ENCODE data around the gene RHBDL1.
A peak's percentile ranks its signal among the peaks of the same experiment; 100 is the strongest.

The RHBDL1 gene

GRCh38 chr16:658679-659571 lies 16.5 kb upstream of the RHBDL1 start:
- H3K4me1 ChIP-seq (ENCODE audit: control extremely low read depth in 1 of 4, control insufficient read depth in 4 of 4, insufficient read depth in 4 of 4, low read length in 3 of 4): peaks cover 0 to 19% (median 16%) of the 10 kb centered on the region in 4 experiments
- POLR2A ChIA-PET: interaction anchor here (0.6 kb wide), 1 partner anchor 76 kb away, joined by 3 read pairs; no protein-coding TSS in a partner anchor
- no peak overlapping the region for H3K4me3 ChIP-seq (ENCODE audit: control insufficient read depth in 1 of 7, extremely low read depth in 1 of 7, insufficient read depth in 4 of 7, low read depth in 2 of 7, low read length in 6 of 7)
- no peak for DNase-seq
- CTCF ChIA-PET: interaction anchor here (0.7 to 2.7 kb wide), 9 partner anchors 9 to 267 kb away, joined by 3 to 16 read pairs (median 3); partner anchors contain the start of genes METTL26 and WDR90
- H3K27me3 ChIP-seq (replicated peaks in 2 of 5; ENCODE audit: control insufficient read depth in 4 of 5, insufficient read depth in 5 of 5, low read length in 4 of 5): no peaks in the 10 kb centered on the region
- WGBS (ENCODE audit: insufficient coverage): 98% methylated on average over 32 of the region's 35 CpGs
- H3K36me3 ChIP-seq (ENCODE audit: control insufficient read depth in 4 of 4, insufficient read depth in 4 of 4, low read length in 3 of 4): peaks cover 0 to 49% (median 17%) of the 10 kb centered on the region in 4 experiments
- no peaks in the 10 kb centered on the region for H3K9me3 ChIP-seq (ENCODE audit: control extremely low read depth in 1 of 5, control insufficient read depth in 4 of 5, insufficient read depth in 2 of 5, low read depth in 1 of 5, low read length in 4 of 5)
- H3K27ac ChIP-seq (ENCODE audit: insufficient read depth in 1 of 2, low read depth in 1 of 2, low read length in 2 of 2, poor library complexity in 1 of 2, severe bottlenecking in 2 of 2): no peak overlapping the region

- no peak for DNase-seq
- POLR2A ChIA-PET: interaction anchor here (1.4 kb wide), 1 partner anchor 9 kb away, joined by 3 read pairs; no protein-coding TSS in a partner anchor
- Histone ChIP-seq H3K9me3 (ENCODE audit: control extremely low read depth in 1 of 5, control insufficient read depth in 4 of 5, insufficient read depth in 2 of 5, low read depth in 1 of 5, low read length in 4 of 5) (no peaks in the 10 kb centered on the region), H3K4me3 (ENCODE audit: control insufficient read depth in 1 of 7, extremely low read depth in 1 of 7, insufficient read depth in 4 of 7, low read depth in 2 of 7, low read length in 6 of 7) (no peak overlapping the region), H3K36me3 (ENCODE audit: control insufficient read depth in 4 of 4, insufficient read depth in 4 of 4, low read length in 3 of 4) (peaks cover 0 to 47% (median 17%) of the 10 kb centered on the region in 4 experiments), H3K27me3 (replicated peaks in 2 of 5; ENCODE audit: control insufficient read depth in 4 of 5, insufficient read depth in 5 of 5, low read length in 4 of 5) (no peaks in the 10 kb centered on the region), H3K4me1 (ENCODE audit: control extremely low read depth in 1 of 4, control insufficient read depth in 4 of 4, insufficient read depth in 4 of 4, low read length in 3 of 4) (peaks cover 0 to 19% (median 16%) of the 10 kb centered on the region in 4 experiments), H3K27ac (ENCODE audit: insufficient read depth in 1 of 2, low read depth in 1 of 2, low read length in 2 of 2, poor library complexity in 1 of 2, severe bottlenecking in 2 of 2) (no peak overlapping the region)
- 97% methylated on average over 19 of the region's 20 CpGs for whole genome bisulfite sequencing (ENCODE audit: insufficient coverage)
- CTCF ChIA-PET: interaction anchor here (0.7 to 2.7 kb wide), 13 partner anchors 9 to 268 kb away, joined by 3 to 16 read pairs (median 3); partner anchors contain the start of genes METTL26 and WDR90
Measured at GRCh38 chr16:659618-660017, 15.9 kb upstream of the RHBDL1 start.

GRCh38 chr16:660132-660458 lies 15.4 kb upstream of the RHBDL1 start:
- no peaks in the 10 kb centered on the region for H3K9me3 ChIP-seq (ENCODE audit: control extremely low read depth in 1 of 5, control insufficient read depth in 4 of 5, insufficient read depth in 2 of 5, low read depth in 1 of 5, low read length in 4 of 5)
- CTCF ChIA-PET: interaction anchor here (0.7 to 2.7 kb wide), 14 partner anchors 10 to 268 kb away, joined by 3 to 16 read pairs (median 4); partner anchors contain the start of genes METTL26, RHBDL1 and WDR90
- H3K36me3 ChIP-seq (ENCODE audit: control insufficient read depth in 4 of 4, insufficient read depth in 4 of 4, low read length in 3 of 4): peaks cover 0 to 44% (median 17%) of the 10 kb centered on the region in 4 experiments
- H3K27me3 ChIP-seq (replicated peaks in 2 of 5; ENCODE audit: control insufficient read depth in 4 of 5, insufficient read depth in 5 of 5, low read length in 4 of 5): no peaks in the 10 kb centered on the region
- POLR2A ChIA-PET: interaction anchor here (1.1 to 1.4 kb wide), 2 partner anchors 9 to 23 kb away, joined by 3 read pairs; no protein-coding TSS in a partner anchor
- peak overlapping the region in 4 of 7 experiments; percentile 15 to 74 (median 56) for H3K4me3 ChIP-seq (ENCODE audit: control insufficient read depth in 1 of 7, extremely low read depth in 1 of 7, insufficient read depth in 4 of 7, low read depth in 2 of 7, low read length in 6 of 7)
- no peak for DNase-seq
- 90% methylated on average over 2 of the region's 6 CpGs for WGBS (ENCODE audit: insufficient coverage)
- peaks cover 0 to 19% (median 16%) of the 10 kb centered on the region in 4 experiments for H3K4me1 ChIP-seq (ENCODE audit: control extremely low read depth in 1 of 4, control insufficient read depth in 4 of 4, insufficient read depth in 4 of 4, low read length in 3 of 4)
- no peak overlapping the region for H3K27ac ChIP-seq (ENCODE audit: insufficient read depth in 1 of 2, low read depth in 1 of 2, low read length in 2 of 2, poor library complexity in 1 of 2, severe bottlenecking in 2 of 2)

DNA sequence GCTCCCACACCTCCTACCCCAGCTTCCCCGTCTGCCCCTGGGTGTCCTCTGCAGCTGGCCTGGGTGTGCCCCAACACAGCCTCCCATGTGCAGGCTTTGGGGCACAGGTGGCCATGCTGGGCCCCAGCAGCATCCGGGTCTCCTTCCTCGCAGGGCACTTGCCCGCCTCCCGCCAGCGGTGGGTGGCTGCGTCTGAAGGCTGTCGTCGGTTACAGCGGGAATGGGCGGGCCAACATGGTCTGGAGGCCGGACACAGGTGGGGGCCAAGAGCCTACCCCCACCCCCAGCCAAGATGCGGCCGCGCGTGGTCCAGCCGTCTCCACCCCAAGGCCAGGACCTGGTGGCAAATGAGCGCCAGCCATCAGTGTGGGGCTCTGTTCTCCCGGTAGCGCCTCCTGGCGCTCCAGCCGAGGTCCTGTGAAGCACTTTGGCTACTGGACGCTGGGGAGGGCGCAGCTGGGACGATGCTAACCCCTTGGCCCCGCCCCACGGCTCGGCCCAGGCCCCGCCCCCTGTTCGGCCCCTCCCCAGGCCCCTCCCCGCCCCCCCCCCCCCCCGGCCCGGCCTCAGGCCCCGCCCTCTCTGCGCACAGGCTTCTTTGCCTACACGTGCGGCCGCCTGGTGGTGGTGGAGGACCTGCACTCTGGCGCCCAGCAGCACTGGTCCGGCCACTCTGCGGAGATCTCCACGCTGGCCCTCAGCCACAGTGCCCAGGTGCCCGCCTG lies 14.8 kb upstream of the RHBDL1 start:
- Histone ChIP-seq H3K27me3 (replicated peaks in 2 of 5; ENCODE audit: control insufficient read depth in 4 of 5, insufficient read depth in 5 of 5, low read length in 4 of 5) (no peaks in the 10 kb centered on the region), H3K4me3 (ENCODE audit: control insufficient read depth in 1 of 7, extremely low read depth in 1 of 7, insufficient read depth in 4 of 7, low read depth in 2 of 7, low read length in 6 of 7) (peak overlapping the region in 4 of 7 experiments; percentile 15 to 74 (median 56)), H3K9me3 (ENCODE audit: control extremely low read depth in 1 of 5, control insufficient read depth in 4 of 5, insufficient read depth in 2 of 5, low read depth in 1 of 5, low read length in 4 of 5) (no peaks in the 10 kb centered on the region), H3K36me3 (ENCODE audit: control insufficient read depth in 4 of 4, insufficient read depth in 4 of 4, low read length in 3 of 4) (peaks cover 0 to 38% (median 14%) of the 10 kb centered on the region in 4 experiments), H3K4me1 (ENCODE audit: control extremely low read depth in 1 of 4, control insufficient read depth in 4 of 4, insufficient read depth in 4 of 4, low read length in 3 of 4) (peaks cover 0 to 19% (median 16%) of the 10 kb centered on the region in 4 experiments), H3K27ac (ENCODE audit: insufficient read depth in 1 of 2, low read depth in 1 of 2, low read length in 2 of 2, poor library complexity in 1 of 2, severe bottlenecking in 2 of 2) (peak overlapping the region in 1 of 2 experiments; percentile 1)
- POLR2A ChIA-PET: interaction anchor here (1.1 to 1.4 kb wide), 2 partner anchors 10 to 24 kb away, joined by 3 read pairs; no protein-coding TSS in a partner anchor
- CTCF ChIA-PET: interaction anchor here (0.6 to 2.7 kb wide), 16 partner anchors 10 to 269 kb away, joined by 3 to 16 read pairs (median 4); partner anchors contain the start of genes METTL26, RHBDL1 and WDR90
- peak; percentile 83 to 93 (median 90) for DNase-seq
- WGBS (ENCODE audit: insufficient coverage): 19% methylated on average over 25 of the region's 43 CpGs

GRCh38 chr16:661184-661821 lies 14.2 kb upstream of the RHBDL1 start:
- Histone ChIP-seq H3K36me3 (ENCODE audit: control insufficient read depth in 4 of 4, insufficient read depth in 4 of 4, low read length in 3 of 4) (peaks cover 0 to 36% (median 14%) of the 10 kb centered on the region in 4 experiments), H3K27ac (ENCODE audit: insufficient read depth in 1 of 2, low read depth in 1 of 2, low read length in 2 of 2, poor library complexity in 1 of 2, severe bottlenecking in 2 of 2) (peak overlapping the region in 1 of 2 experiments; percentile 1), H3K27me3 (replicated peaks in 2 of 5; ENCODE audit: control insufficient read depth in 4 of 5, insufficient read depth in 5 of 5, low read length in 4 of 5) (no peaks in the 10 kb centered on the region), H3K9me3 (ENCODE audit: control extremely low read depth in 1 of 5, control insufficient read depth in 4 of 5, insufficient read depth in 2 of 5, low read depth in 1 of 5, low read length in 4 of 5) (no peaks in the 10 kb centered on the region), H3K4me3 (ENCODE audit: control insufficient read depth in 1 of 7, extremely low read depth in 1 of 7, insufficient read depth in 4 of 7, low read depth in 2 of 7, low read length in 6 of 7) (peak overlapping the region in 2 of 7 experiments; percentile 26 to 42), H3K4me1 (ENCODE audit: control extremely low read depth in 1 of 4, control insufficient read depth in 4 of 4, insufficient read depth in 4 of 4, low read length in 3 of 4) (peaks cover 0 to 19% (median 16%) of the 10 kb centered on the region in 4 experiments)
- POLR2A ChIA-PET: interaction anchor here (1.1 to 1.4 kb wide), 2 partner anchors 11 to 25 kb away, joined by 3 read pairs; no protein-coding TSS in a partner anchor
- 81% methylated on average over 28 of the region's 35 CpGs for WGBS (ENCODE audit: insufficient coverage)
- CTCF ChIA-PET: interaction anchor here (0.6 to 1.7 kb wide), 10 partner anchors 10 to 86 kb away, joined by 3 to 6 read pairs (median 4); partner anchors contain the start of gene RHBDL1
- DNase-seq: no peak

GRCh38 chr16:662095-662494 lies 13.4 kb upstream of the RHBDL1 start:
- H3K36me3 ChIP-seq (ENCODE audit: control insufficient read depth in 4 of 4, insufficient read depth in 4 of 4, low read length in 3 of 4): peaks cover 0 to 39% (median 12%) of the 10 kb centered on the region in 4 experiments
- WGBS (ENCODE audit: insufficient coverage): over 99% methylated on average over 19 of the region's 19 CpGs
- H3K27me3 ChIP-seq (replicated peaks in 2 of 5; ENCODE audit: control insufficient read depth in 4 of 5, insufficient read depth in 5 of 5, low read length in 4 of 5): no peaks in the 10 kb centered on the region
- no peak for DNase-seq
- no peak overlapping the region for H3K4me3 ChIP-seq (ENCODE audit: control insufficient read depth in 1 of 7, extremely low read depth in 1 of 7, insufficient read depth in 4 of 7, low read depth in 2 of 7, low read length in 6 of 7)
- POLR2A ChIA-PET: no interaction called here
- H3K4me1 ChIP-seq (ENCODE audit: control extremely low read depth in 1 of 4, control insufficient read depth in 4 of 4, insufficient read depth in 4 of 4, low read length in 3 of 4): peaks cover 0 to 19% (median 16%) of the 10 kb centered on the region in 4 experiments
- no peaks in the 10 kb centered on the region for H3K9me3 ChIP-seq (ENCODE audit: control extremely low read depth in 1 of 5, control insufficient read depth in 4 of 5, insufficient read depth in 2 of 5, low read depth in 1 of 5, low read length in 4 of 5)
- H3K27ac ChIP-seq (ENCODE audit: insufficient read depth in 1 of 2, low read depth in 1 of 2, low read length in 2 of 2, poor library complexity in 1 of 2, severe bottlenecking in 2 of 2): no peak overlapping the region
- CTCF ChIA-PET: interaction anchor here (0.8 to 1.7 kb wide), 7 partner anchors 9 to 87 kb away, joined by 3 to 5 read pairs (median 4); no protein-coding TSS in a partner anchor

All from common myeloid progenitor, CD34-positive (primary cell).